SU-DHL-6 (cell line): ENCODE measurements around the gene CD274.

Experiments used
- H2AFZ ChIP-seq: fragments of 200-600 bp; sonication (generic); 2 replicates; pipeline ENCODE4 v1.6.1; 2014; ENCODE audit warnings: low read depth, mild to moderate bottlenecking, moderate library complexity, mixed read lengths, antibody characterized with exemption, low read length; ENCODE audit not compliant: severe bottlenecking
- H3F3A ChIP-seq: fragments of 200-600 bp; shearing (Covaris generic); 2 replicates; pipeline ENCODE4 v1.6.0; 2016; ENCODE audit warnings: antibody characterized with exemption, mild to moderate bottlenecking; ENCODE audit not compliant: insufficient read depth
- H3K27ac ChIP-seq: fragments of 200-600 bp; sonication (generic); 2 replicates; pipeline ENCODE4 v1.5.1; 2016; ENCODE audit warnings: low read depth, mild to moderate bottlenecking, low read length, moderate library complexity, mixed read lengths
- H3K27me3 ChIP-seq: fragments of 200-600 bp; sonication (generic), shearing (Covaris generic); 2 replicates; pipeline ENCODE4 v1.6.0; 2014; ENCODE audit warnings: mild to moderate bottlenecking, low read length
- H3K36me3 ChIP-seq: fragments of 200-600 bp; sonication (generic); 2 replicates; pipeline ENCODE4 v1.6.1; 2014; ENCODE audit warnings: mild to moderate bottlenecking, low read length, mixed read lengths
- H3K4me2 ChIP-seq: fragments of 300-600, 200-600 bp; shearing (Covaris generic), sonication (generic); 2 replicates; pipeline ENCODE4 v1.6.0; 2014; ENCODE audit warnings: low read length, low read depth, mild to moderate bottlenecking; ENCODE audit not compliant: poor library complexity, severe bottlenecking
- H3K4me3 ChIP-seq: fragments of 200-600 bp; sonication (generic); 2 replicates; pipeline ENCODE4 v1.5.1; 2014; ENCODE audit warnings: antibody characterized with exemption, low read length, mild to moderate bottlenecking, mixed read lengths; ENCODE audit not compliant: insufficient read depth, poor library complexity, severe bottlenecking
- H3K79me2 ChIP-seq: fragments of 200-600 bp; sonication (generic); 2 replicates; pipeline ENCODE4 v1.6.1; 2014; ENCODE audit warnings: mild to moderate bottlenecking, low read length, moderate library complexity; ENCODE audit not compliant: insufficient read depth
- H3K9ac ChIP-seq: fragments of 200-600 bp; sonication (generic); 2 replicates; pipeline ENCODE4 v1.7.0; 2014; ENCODE audit warnings: mild to moderate bottlenecking, low read length
- H3K9me2 ChIP-seq: fragments of 200-600 bp; sonication (generic); replicated peaks from 2 replicates; pipeline ENCODE4 v1.6.1; 2014; ENCODE audit warnings: low read length; ENCODE audit not compliant: insufficient read depth
- H3K9me3 ChIP-seq: fragments of 200-600 bp; sonication (generic); 2 replicates; pipeline ENCODE4 v1.6.1; 2014; ENCODE audit warnings: low read length, mixed read lengths; ENCODE audit not compliant: insufficient read depth
- H4K20me1 ChIP-seq: fragments of 200-600 bp; sonication (generic); 2 replicates; pipeline ENCODE4 v1.6.1; 2014; ENCODE audit warnings: low read depth, mild to moderate bottlenecking, antibody characterized with exemption, low read length, moderate library complexity, mixed read lengths
- CTCF ChIP-seq: fragments of 200-600 bp; sonication (generic); IDR thresholded peaks from one replicate; pipeline ENCODE4 v1.5.1; 2017; ENCODE audit warnings: antibody characterized with exemption, mild to moderate bottlenecking, low read length, moderate library complexity; ENCODE audit not compliant: insufficient read depth, poor library complexity, severe bottlenecking
- EZH2phosphoT487 ChIP-seq: fragments of 200-600 bp; sonication (generic), shearing (Covaris generic); conservative IDR thresholded peaks from 2 replicates; pipeline ENCODE4 v1.6.1; 2018; ENCODE audit warnings: mild to moderate bottlenecking, antibody characterized with exemption, low read length, moderate library complexity, mixed read lengths

Gene CD274

GRCh38 chr9:5499157-5499556 is 48.8 kb downstream of the CD274 start:
- H3K9me2 ChIP-seq = no peaks in the 10 kb centered on the region
- no peak overlapping the region for H3K9ac ChIP-seq
- no peaks in the 10 kb centered on the region for H3F3A ChIP-seq
- H3K27ac ChIP-seq = no peak overlapping the region
- no peaks in the 10 kb centered on the region for H3K27me3 ChIP-seq
- no peak overlapping the region for H3K4me2 ChIP-seq
- no peaks in the 10 kb centered on the region for H3K9me3 ChIP-seq
- H3K36me3 ChIP-seq = no peaks in the 10 kb centered on the region
- no peak overlapping the region for H3K4me3 ChIP-seq
- no peak overlapping the region for H2AFZ ChIP-seq
- TF ChIP-seq EZH2phosphoT487 (no peak), CTCF (no peak)
- no peaks in the 10 kb centered on the region for H4K20me1 ChIP-seq
- H3K79me2 ChIP-seq = no peaks in the 10 kb centered on the region

- Histone ChIP-seq H3K36me3 (no peaks in the 10 kb centered on the region), H2AFZ (no peak overlapping the region), H4K20me1 (no peaks in the 10 kb centered on the region), H3K9me3 (no peaks in the 10 kb centered on the region), H3K9ac (no peak overlapping the region), H3K4me2 (no peak overlapping the region), H3F3A (no peaks in the 10 kb centered on the region), H3K27ac (no peak overlapping the region), H3K9me2 (no peaks in the 10 kb centered on the region), H3K4me3 (no peak overlapping the region), H3K27me3 (no peaks in the 10 kb centered on the region), H3K79me2 (no peaks in the 10 kb centered on the region)
- TF ChIP-seq CTCF (no peak), EZH2phosphoT487 (no peak)
These were observed 49.6 kb downstream of the CD274 start for GRCh38 chr9:5499889-5500398.

GRCh38 chr9:5500441-5501235 is 50.3 kb downstream of the CD274 start:
- Histone ChIP-seq H3K79me2 (no peaks in the 10 kb centered on the region), H3K27ac (no peak overlapping the region), H3K9ac (no peak overlapping the region), H3K4me3 (no peak overlapping the region), H4K20me1 (no peaks in the 10 kb centered on the region), H3K4me2 (no peak overlapping the region), H3K9me3 (no peaks in the 10 kb centered on the region), H3K36me3 (no peaks in the 10 kb centered on the region), H2AFZ (no peak overlapping the region), H3F3A (no peaks in the 10 kb centered on the region), H3K9me2 (no peaks in the 10 kb centered on the region), H3K27me3 (no peaks in the 10 kb centered on the region)
- no peak for TF ChIP-seq CTCF
- TF ChIP-seq EZH2phosphoT487 = no peak
